Parathyroid adenoma (tissue), 2 donors: ENCODE results near the gene PIM2.

Source experiments
- H2AFZ ChIP-seq: fragments of 300-600 bp; sonication (generic); one replicate; pipeline ENCODE4 v1.7.0; 2017; ENCODE audit warnings: antibody characterized with exemption, mild to moderate bottlenecking
- H3K27ac ChIP-seq: fragments of 300-600 bp; sonication (generic); one replicate; pipeline ENCODE4 v1.7.0; 2017
- H3K27me3 ChIP-seq: fragments of 300-600 bp; sonication (generic); one replicate; pipeline ENCODE4 v1.7.0; 2017; ENCODE audit warnings: low read length; ENCODE audit not compliant: control insufficient read depth, insufficient read depth
- H3K36me3 ChIP-seq: fragments of 300-600 bp; sonication (generic); one replicate; pipeline ENCODE4 v1.7.0; 2017; ENCODE audit warnings: low read length; ENCODE audit not compliant: control insufficient read depth, insufficient read depth
- H3K4me1 ChIP-seq: fragments of 300-600 bp; sonication (generic); one replicate; pipeline ENCODE4 v1.7.0; 2017; ENCODE audit warnings: control low read depth
- H3K4me2 ChIP-seq: fragments of 300-600 bp; sonication (generic); one replicate; pipeline ENCODE4 v1.7.0; 2017; ENCODE audit warnings: low read length
- H3K4me3 ChIP-seq: fragments of 300-600 bp; sonication (generic); one replicate; pipeline ENCODE4 v1.7.0; 2017; ENCODE audit warnings: low read depth, low read length
- H3K79me2 ChIP-seq: fragments of 300-600 bp; sonication (generic); one replicate; pipeline ENCODE4 v1.7.0; 2017; ENCODE audit warnings: control low read depth
- H3K9ac ChIP-seq: fragments of 300-600 bp; sonication (generic); one replicate; pipeline ENCODE4 v1.7.0; 2017; ENCODE audit warnings: mild to moderate bottlenecking
- H3K9me3 ChIP-seq: fragments of 300-600 bp; sonication (generic); one replicate; pipeline ENCODE4 v1.7.0; 2017; ENCODE audit warnings: low read length; ENCODE audit not compliant: control insufficient read depth
- CTCF ChIP-seq: fragments of 300-600 bp; sonication (generic); IDR thresholded peaks from one replicate; pipeline ENCODE4 v1.7.0; 2017; ENCODE audit warnings: antibody characterized with exemption, mild to moderate bottlenecking
- donor health status: primary hyperparathyroidism.

PIM2 gene

GRCh38 chrX:48942895-48943294 is 24.1 kb upstream of the PIM2 start:
- Histone ChIP-seq H3K27me3 (no peaks in the 10 kb centered on the region), H3K9ac (no peak overlapping the region), H3K4me3 (no peak overlapping the region), H3K4me2 (no peak overlapping the region), H3K27ac (no peak overlapping the region), H3K9me3 (no peaks in the 10 kb centered on the region), H2AFZ (no peak overlapping the region), H3K36me3 (no peaks in the 10 kb centered on the region), H3K79me2 (peaks cover 48% of the 10 kb centered on the region), H3K4me1 (peaks cover 2% of the 10 kb centered on the region)
- no peak for TF ChIP-seq CTCF

GRCh38 chrX:48940404-48940955 is 21.7 kb upstream of the PIM2 start:
- Histone ChIP-seq H3K4me2 (no peak overlapping the region), H2AFZ (no peak overlapping the region), H3K36me3 (no peaks in the 10 kb centered on the region), H3K4me1 (peaks cover 2% of the 10 kb centered on the region), H3K9me3 (no peaks in the 10 kb centered on the region), H3K27ac (no peak overlapping the region), H3K27me3 (no peaks in the 10 kb centered on the region), H3K79me2 (peaks cover 42% of the 10 kb centered on the region), H3K4me3 (no peak overlapping the region), H3K9ac (no peak overlapping the region)
- TF ChIP-seq CTCF: no peak

- Histone ChIP-seq H3K4me3 (no peak overlapping the region), H3K9me3 (no peaks in the 10 kb centered on the region), H3K4me1 (peaks cover 2% of the 10 kb centered on the region), H3K4me2 (no peak overlapping the region), H3K27ac (no peak overlapping the region), H3K36me3 (no peaks in the 10 kb centered on the region), H3K79me2 (peaks cover 41% of the 10 kb centered on the region), H3K27me3 (no peaks in the 10 kb centered on the region), H3K9ac (no peak overlapping the region), H2AFZ (no peak overlapping the region)
- TF ChIP-seq CTCF: no peak
Measured at GRCh38 chrX:48939524-48940228, 20.9 kb upstream of the PIM2 start.

- H3K27ac ChIP-seq: no peak overlapping the region
- no peak overlapping the region for H2AFZ ChIP-seq
- H3K27me3 ChIP-seq: no peaks in the 10 kb centered on the region
- no peaks in the 10 kb centered on the region for H3K36me3 ChIP-seq
- H3K9me3 ChIP-seq: no peaks in the 10 kb centered on the region
- H3K4me1 ChIP-seq: peaks cover 2% of the 10 kb centered on the region
- peaks cover 38% of the 10 kb centered on the region for H3K79me2 ChIP-seq
- H3K4me2 ChIP-seq: no peak overlapping the region
- no peak overlapping the region for H3K9ac ChIP-seq
- TF ChIP-seq CTCF: no peak
- no peak overlapping the region for H3K4me3 ChIP-seq
Measured at GRCh38 chrX:48938721-48939425, 20.0 kb upstream of the PIM2 start.
